Lung (tissue), 12 donors: ENCODE results near the gene C16orf89. TPM values are rescaled to one million over a fixed set of nuclear protein-coding genes. Genes with fewer than 3 reads are reported as not detected.

Experiments used
- ATAC-seq: fragments of 200-7000 bp; cut with Tn5 transposase; one replicate; pipeline ENCODE4 v1.9.1; 2020; ENCODE audit warnings: moderate number of reproducible peaks; ENCODE audit not compliant: insufficient read depth, low FRiP score
- DNase-seq, 3 donors: peaks; one replicate each; pipeline ENCODE4 v3.0.0-alpha.2; 2013 to 2017
- H3K27ac ChIP-seq, 2 donors: one replicate each; pipeline ENCODE4 v1.5.1; 2013; ENCODE audit warnings: mild to moderate bottlenecking in 2 of 2, moderate library complexity in 2 of 2, control low read depth in 1 of 2, inconsistent platforms in 1 of 2, low read depth in 1 of 2, low read length in 1 of 2
- H3K27me3 ChIP-seq, 3 donors: one replicate each; pipeline ENCODE4 v1.5.1; 2013; ENCODE audit warnings: low read length in 2 of 3; ENCODE audit not compliant: control insufficient read depth in 3 of 3, insufficient read depth in 3 of 3
- H3K36me3 ChIP-seq, 4 donors: one replicate each; pipeline ENCODE4 v1.5.1; 2013; ENCODE audit warnings: low read length in 4 of 4, mild to moderate bottlenecking in 1 of 4, moderate library complexity in 1 of 4; ENCODE audit not compliant: control insufficient read depth in 4 of 4, insufficient read depth in 4 of 4
- H3K4me1 ChIP-seq, 5 donors: one replicate each; pipeline ENCODE4 v1.5.1; 2013; ENCODE audit warnings: low read length in 5 of 5, mild to moderate bottlenecking in 2 of 5, moderate library complexity in 1 of 5; ENCODE audit not compliant: control insufficient read depth in 5 of 5, insufficient read depth in 5 of 5
- H3K4me3 ChIP-seq: one replicate; pipeline ENCODE4 v1.5.1; 2013; ENCODE audit warnings: mild to moderate bottlenecking, control low read depth, moderate library complexity
- H3K9ac ChIP-seq, 2 donors: one replicate each; pipeline ENCODE4 v1.5.1; 2013; ENCODE audit warnings: low read length in 2 of 2, control low read depth in 1 of 2; ENCODE audit not compliant: insufficient read depth in 1 of 2
- H3K9me3 ChIP-seq, 4 donors: one replicate each; pipeline ENCODE4 v1.5.1; 2013; ENCODE audit warnings: low read length in 3 of 4, mild to moderate bottlenecking in 1 of 4, moderate library complexity in 1 of 4; ENCODE audit not compliant: control insufficient read depth in 4 of 4, insufficient read depth in 3 of 4
- CTCF ChIP-seq: IDR thresholded peaks from 2 replicates; pipeline ENCODE4 v1.5.1; 2012; ENCODE audit warnings: mild to moderate bottlenecking; ENCODE audit errors: control extremely low read depth, extremely low read depth
- WGBS, 2 donors: extraction: QIAGEN DNeasy Blood & Tissue Kit; methylation state at CpG; one replicate each; pipeline ENCODE4 v1.1.7; 2013; 5-methylcytosine and 5-hydroxymethylcytosine counted together
- polyA plus RNA-seq, 2 donors: library from polyadenylated mRNA; stranded (reverse); fragments of 200-250 nt; gene quantifications; one replicate each; pipeline ENCODE4 v1.2.1, GENCODE V29; 2013
- total RNA-seq, 2 donors: library from RNA; depleted of rRNA in 1 of 2; stranded (reverse); fragments of >200 nt in 1 of 2; gene quantifications; one replicate each; pipeline ENCODE4 v1.2.1, GENCODE V29; 2014 to 2021
- donor health status: control.
- donor health status: control.
- donor health status: Bipolar disorder and iron deficiency.
- donor health status: healthy.
- donor health status: DM: yes; HTN: yes; CAD: no.

Gene C16orf89
- total and polyA plus RNA-seq, 4 donors: 39.2 to 356 (median 97.2) TPM

DNA sequence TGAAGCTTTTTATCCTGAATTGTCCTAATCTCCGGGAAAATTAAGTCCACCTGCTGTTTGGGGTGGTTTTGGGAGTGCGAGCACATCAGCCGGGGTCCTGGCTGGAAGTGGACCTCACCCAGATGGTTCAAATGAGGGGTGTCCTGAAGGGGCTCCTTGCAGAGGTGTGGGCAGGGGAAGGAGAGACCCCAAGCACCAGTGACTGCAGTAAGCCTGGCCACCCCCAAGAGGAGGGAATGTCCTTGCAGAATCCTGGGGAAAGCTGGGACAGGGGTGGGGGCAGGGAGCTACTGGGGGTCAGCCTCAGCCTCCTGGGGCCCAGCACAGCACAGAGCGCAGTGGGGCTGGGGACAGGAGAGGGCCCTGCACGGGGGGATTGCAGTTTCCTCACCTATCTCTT lies 61.4 kb downstream of the C16orf89 start:
- H3K9me3 ChIP-seq: no peaks in the 10 kb centered on the region
- H3K4me3 ChIP-seq: no peak overlapping the region
- no peaks in the 10 kb centered on the region for H3K36me3 ChIP-seq
- TF ChIP-seq CTCF: no peak
- H3K27me3 ChIP-seq: no peaks in the 10 kb centered on the region
- no peaks in the 10 kb centered on the region for H3K4me1 ChIP-seq
- ATAC-seq (no peak), DNase-seq (no peak)
- H3K27ac ChIP-seq: no peak overlapping the region
- 63 to 71% methylated on average over 5 of the region's 5 CpGs for WGBS, 2 donors
- no peak overlapping the region for H3K9ac ChIP-seq

- Histone ChIP-seq H3K9me3 (no peaks in the 10 kb centered on the region), H3K36me3 (no peaks in the 10 kb centered on the region), H3K4me3 (no peak overlapping the region), H3K27me3 (no peaks in the 10 kb centered on the region), H3K4me1 (no peaks in the 10 kb centered on the region), H3K27ac (no peak overlapping the region), H3K9ac (no peak overlapping the region)
- WGBS, 2 donors: 89 to 97% methylated on average over 10 of the region's 10 CpGs
- ATAC-seq (no peak), DNase-seq (no peak)
- TF ChIP-seq CTCF: no peak
Measured at GRCh38 chr16:5003828-5004227, 61.9 kb downstream of the C16orf89 start.

DNA sequence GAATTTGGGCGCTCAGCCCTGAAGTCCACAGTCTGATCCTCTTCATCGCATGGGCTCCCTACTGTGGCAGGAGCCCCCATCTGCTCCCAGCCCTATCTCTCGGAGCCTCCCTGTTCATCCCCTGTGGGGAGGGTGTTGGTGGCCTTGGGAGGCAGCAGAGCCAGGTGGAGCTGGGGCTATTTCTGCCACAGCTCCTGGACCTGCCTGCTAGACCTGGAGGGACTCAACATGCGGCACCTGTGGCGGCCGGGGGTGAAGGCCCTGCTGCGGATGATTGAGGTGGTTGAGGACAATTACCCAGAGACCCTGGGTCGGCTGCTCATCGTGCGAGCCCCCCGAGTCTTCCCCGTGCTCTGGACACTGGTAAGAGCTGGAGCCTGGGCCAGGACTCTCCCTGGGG lies 62.5 kb downstream of the C16orf89 start:
- WGBS, 2 donors: 84 to 92% methylated on average over 12 of the region's 12 CpGs
- ATAC-seq: no peak
- no peak overlapping the region for H3K9ac ChIP-seq
- H3K27me3 ChIP-seq: no peaks in the 10 kb centered on the region
- no peak overlapping the region for H3K4me3 ChIP-seq
- no peaks in the 10 kb centered on the region for H3K36me3 ChIP-seq
- no peak overlapping the region for H3K27ac ChIP-seq
- DNase-seq: no peak
- H3K4me1 ChIP-seq: no peaks in the 10 kb centered on the region
- no peak for TF ChIP-seq CTCF
- H3K9me3 ChIP-seq: no peaks in the 10 kb centered on the region

DNA sequence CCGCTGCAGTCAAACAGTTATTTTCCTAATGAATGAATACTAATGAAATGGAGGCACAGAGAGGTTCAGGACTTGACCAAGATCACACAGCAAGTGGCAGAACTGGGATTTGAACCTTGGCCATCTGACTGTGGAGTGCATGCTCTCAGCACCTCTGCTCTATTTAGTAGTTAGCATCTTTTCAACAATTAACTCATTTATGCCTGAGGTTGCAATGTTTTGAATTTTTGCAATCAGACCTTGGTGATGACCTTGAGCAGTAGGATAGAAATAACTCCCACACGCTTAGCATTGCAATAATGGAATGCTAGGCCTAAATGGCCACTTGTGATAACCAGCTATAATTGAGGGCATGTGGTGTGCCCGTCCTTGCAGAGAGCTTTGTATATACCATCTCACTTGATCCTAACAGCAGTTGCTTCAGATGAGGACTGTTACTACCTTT lies 63.0 kb downstream of the C16orf89 start:
- Histone ChIP-seq H3K4me3 (no peak overlapping the region), H3K9me3 (no peaks in the 10 kb centered on the region), H3K27ac (no peak overlapping the region), H3K36me3 (no peaks in the 10 kb centered on the region), H3K27me3 (no peaks in the 10 kb centered on the region), H3K4me1 (no peaks in the 10 kb centered on the region), H3K9ac (no peak overlapping the region)
- ATAC-seq: no peak
- DNase-seq: no peak
- no peak for TF ChIP-seq CTCF
- WGBS, 2 donors: 76 to 86% methylated on average over 3 of the region's 3 CpGs
